Sigmoid colon (tissue), 7 donors: Measurements from ENCODE around the gene CYP46A1. TPM values are rescaled to one million over a fixed set of nuclear protein-coding genes. Genes with fewer than 3 reads are reported as not detected.
A peak's percentile ranks its signal among the peaks of the same experiment; 100 is the strongest.
"Not testable (repeated sequence)": the region's sequence is repeated elsewhere in the genome, so short reads cannot be mapped to it uniquely, and the experiment has no call there.

ENCODE experiments used
- DNase-seq: peaks from one replicate; pipeline ENCODE4 v3.0.0-alpha.2; 2019
- H3K27ac ChIP-seq, 4 donors: fragments of 200-600 bp; sonication (generic); one replicate each; pipeline ENCODE4 v1.5.1; 2016 to 2019; ENCODE audit warnings: mild to moderate bottlenecking in 1 of 4
- H3K27me3 ChIP-seq, 3 donors: fragments of 200-600 bp; sonication (generic); one replicate each; pipeline ENCODE4 v1.5.1; 2019; ENCODE audit warnings: mild to moderate bottlenecking in 1 of 3
- H3K36me3 ChIP-seq, 4 donors: fragments of 200-600 bp; sonication (generic); one replicate each; pipeline ENCODE4 v1.5.1; 2016 to 2019
- H3K4me1 ChIP-seq, 4 donors: fragments of 200-600 bp; sonication (generic); one replicate each; pipeline ENCODE4 v1.5.1; 2017 to 2019
- H3K4me3 ChIP-seq, 4 donors: fragments of 200-600 bp; sonication (generic); one replicate each; pipeline ENCODE4 v1.5.1; 2017 to 2019; ENCODE audit warnings: mild to moderate bottlenecking in 2 of 4, moderate library complexity in 1 of 4
- H3K9me3 ChIP-seq, 4 donors: fragments of 200-600 bp in 3 of 4; sonication (generic) in 3 of 4; one replicate each; pipeline versions ENCODE4 v1.5.1 to v1.6.1; 2013 to 2019
- EP300 ChIP-seq, 4 donors: sonication (generic); formaldehyde crosslinking; IDR thresholded peaks; one replicate each; pipeline ENCODE4 v1.6.1; 2017; ENCODE audit warnings: antibody characterized with exemption in 4 of 4
- POLR2A ChIP-seq, 2 donors: fragments of 450-650 bp; IDR thresholded peaks; one replicate each; pipeline ENCODE4 v1.6.1; 2016; ENCODE audit warnings: antibody characterized with exemption in 2 of 2, mild to moderate bottlenecking in 2 of 2, moderate library complexity in 2 of 2
- POLR2AphosphoS5 ChIP-seq, 4 donors: sonication (generic); formaldehyde crosslinking; IDR thresholded peaks; one replicate each; pipeline ENCODE4 v1.6.1; 2017; ENCODE audit warnings: antibody characterized with exemption in 4 of 4
- WGBS, 2 donors: extraction: QIAGEN DNeasy Blood & Tissue Kit; methylation state at CpG; one replicate each; pipeline ENCODE4 v1.1.7; 2013; 5-methylcytosine and 5-hydroxymethylcytosine counted together
- intact Hi-C: fragments of 100-400 bp; cut with DNase I; formaldehyde crosslinking; loops from one replicate; pipeline ENCODE4 v1.15.1; 2023
- polyA plus RNA-seq, 3 donors: library from polyadenylated mRNA; stranded (reverse); fragments of 200-250 nt; gene quantifications; one replicate each; pipeline ENCODE4 v1.2.3, GENCODE V29; 2013
- total RNA-seq, 4 donors: library from RNA; depleted of rRNA; stranded (reverse); fragments of >200 nt; gene quantifications; one replicate each; pipeline ENCODE4 v1.1.0, GENCODE V29; 2016
- TF ChIP-seq, protein P1 (sequence below), 4 experiments: fragments of 450-650 bp in 3 of 4; fragments of 200-600 bp in 1 of 4; IDR thresholded peaks; one replicate each; pipeline ENCODE4 v1.5.1; 2016 to 2019; ENCODE audit warnings: antibody characterized with exemption in 4 of 4, mild to moderate bottlenecking in 3 of 4, moderate library complexity in 2 of 4
- donor health status: healthy with polysubstance abuse.
- donor health status: Bipolar disorder and iron deficiency.
- donor health status: healthy.

Gene CYP46A1
- total and polyA plus RNA-seq, 7 donors = under 0.01 to 2.0 (median 0.84) TPM; not detected in 1

DNA sequence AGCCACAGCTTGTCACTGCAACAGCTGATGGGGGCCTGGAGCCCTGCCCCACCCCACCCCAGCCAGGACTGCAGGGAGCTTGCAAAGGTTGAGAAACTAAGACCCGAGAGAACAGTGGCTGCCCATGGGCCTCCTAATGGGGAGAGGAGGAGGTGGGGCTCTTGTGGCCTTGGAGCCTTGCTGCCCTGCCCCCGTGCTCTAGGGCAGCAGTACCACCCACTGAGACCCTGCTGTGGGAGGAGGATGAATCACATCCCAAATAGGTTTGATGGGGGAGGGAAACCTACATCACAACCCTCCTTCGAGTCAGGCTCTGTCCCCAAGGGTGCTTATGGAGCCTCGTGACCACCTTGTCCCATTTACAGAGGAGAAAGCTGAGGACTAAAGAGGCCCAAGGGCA lies 23.3 kb upstream of the CYP46A1 start:
- H3K4me1 ChIP-seq = peaks cover 0 to 20% (median 8%) of the 10 kb centered on the region in 4 donors
- no peak overlapping the region for H3K27ac ChIP-seq
- WGBS, 2 donors = 48 to 63% methylated on average over 4 of the region's 4 CpGs
- H3K4me3 ChIP-seq = no peak overlapping the region
- peaks cover 0 to 13% (median 0%) of the 10 kb centered on the region in 4 donors for H3K36me3 ChIP-seq
- H3K9me3 ChIP-seq = no peaks in the 10 kb centered on the region
- intact Hi-C loops = no loop called here
- DNase-seq = no peak
- TF ChIP-seq EP300 (IDR thresholded peaks at IDR 0.05) = no peak
- TF ChIP-seq, protein P1, sequence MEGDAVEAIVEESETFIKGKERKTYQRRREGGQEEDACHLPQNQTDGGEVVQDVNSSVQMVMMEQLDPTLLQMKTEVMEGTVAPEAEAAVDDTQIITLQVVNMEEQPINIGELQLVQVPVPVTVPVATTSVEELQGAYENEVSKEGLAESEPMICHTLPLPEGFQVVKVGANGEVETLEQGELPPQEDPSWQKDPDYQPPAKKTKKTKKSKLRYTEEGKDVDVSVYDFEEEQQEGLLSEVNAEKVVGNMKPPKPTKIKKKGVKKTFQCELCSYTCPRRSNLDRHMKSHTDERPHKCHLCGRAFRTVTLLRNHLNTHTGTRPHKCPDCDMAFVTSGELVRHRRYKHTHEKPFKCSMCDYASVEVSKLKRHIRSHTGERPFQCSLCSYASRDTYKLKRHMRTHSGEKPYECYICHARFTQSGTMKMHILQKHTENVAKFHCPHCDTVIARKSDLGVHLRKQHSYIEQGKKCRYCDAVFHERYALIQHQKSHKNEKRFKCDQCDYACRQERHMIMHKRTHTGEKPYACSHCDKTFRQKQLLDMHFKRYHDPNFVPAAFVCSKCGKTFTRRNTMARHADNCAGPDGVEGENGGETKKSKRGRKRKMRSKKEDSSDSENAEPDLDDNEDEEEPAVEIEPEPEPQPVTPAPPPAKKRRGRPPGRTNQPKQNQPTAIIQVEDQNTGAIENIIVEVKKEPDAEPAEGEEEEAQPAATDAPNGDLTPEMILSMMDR (IDR thresholded peaks at IDR 0.05) = no peak
- TF ChIP-seq POLR2A (IDR thresholded peaks at IDR 0.05) = no peak
- no peak for TF ChIP-seq POLR2AphosphoS5 (IDR thresholded peaks at IDR 0.05)
- H3K27me3 ChIP-seq = peaks cover 0 to 7% (median 4%) of the 10 kb centered on the region in 3 donors

DNA sequence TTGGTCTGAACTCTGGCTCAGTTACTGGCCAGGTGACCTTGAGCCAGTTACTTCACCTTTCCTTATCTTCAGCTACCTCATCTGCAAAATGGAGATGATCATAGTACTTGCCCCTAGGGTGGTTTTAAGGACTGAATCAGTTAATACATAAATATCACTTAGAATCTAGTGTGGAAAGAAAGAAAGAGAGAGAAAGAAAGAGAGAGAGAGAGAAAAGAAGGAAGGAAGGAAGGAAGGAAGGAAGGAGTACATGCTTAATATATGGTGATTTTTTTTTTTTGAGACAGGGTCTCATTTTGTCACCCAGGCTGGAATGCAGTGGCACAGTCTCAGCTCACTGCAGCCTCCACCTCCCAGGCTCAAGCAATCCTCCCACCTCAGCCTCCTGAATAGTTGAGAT lies 22.9 kb upstream of the CYP46A1 start:
- Histone ChIP-seq H3K4me1 (peaks cover 0 to 20% (median 8%) of the 10 kb centered on the region in 4 donors), H3K36me3 (peaks cover 0 to 13% (median 0%) of the 10 kb centered on the region in 4 donors)
- H3K4me3 ChIP-seq, H3K27me3 ChIP-seq, intact Hi-C loops, H3K9me3 ChIP-seq, DNase-seq, H3K27ac ChIP-seq: not testable (repeated sequence)

DNA sequence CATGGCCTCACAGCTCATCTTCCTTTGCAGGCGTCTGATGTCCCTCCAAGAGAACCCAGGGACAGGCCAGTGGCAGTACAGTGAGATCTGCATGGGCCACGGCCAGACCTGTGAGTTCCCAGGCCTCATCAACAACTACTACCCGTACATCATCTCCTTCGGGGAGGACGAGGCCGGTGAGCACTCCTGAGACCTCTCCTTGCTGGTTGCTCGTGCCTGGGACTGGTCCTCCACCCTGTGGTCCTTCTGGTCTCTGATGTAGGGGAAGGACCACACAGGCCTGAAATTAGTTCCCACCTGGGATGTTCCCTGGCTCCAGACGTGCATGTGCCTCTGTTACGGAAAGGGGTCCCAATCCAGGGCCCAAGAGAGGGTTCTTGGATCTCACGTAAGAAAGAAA lies 21.3 kb upstream of the CYP46A1 start:
- Histone ChIP-seq H3K4me3 (no peak overlapping the region), H3K36me3 (peaks cover 0 to 13% (median under 1%) of the 10 kb centered on the region in 4 donors), H3K9me3 (no peaks in the 10 kb centered on the region), H3K27ac (no peak overlapping the region), H3K27me3 (peaks cover 0 to 7% (median 4%) of the 10 kb centered on the region in 3 donors), H3K4me1 (peaks cover 0 to 20% (median 8%) of the 10 kb centered on the region in 4 donors)
- TF ChIP-seq POLR2A (IDR thresholded peaks at IDR 0.05) = no peak
- WGBS, 2 donors = 86 to 92% methylated on average over 10 of the region's 10 CpGs
- DNase-seq = no peak
- intact Hi-C loops = no loop called here

DNA sequence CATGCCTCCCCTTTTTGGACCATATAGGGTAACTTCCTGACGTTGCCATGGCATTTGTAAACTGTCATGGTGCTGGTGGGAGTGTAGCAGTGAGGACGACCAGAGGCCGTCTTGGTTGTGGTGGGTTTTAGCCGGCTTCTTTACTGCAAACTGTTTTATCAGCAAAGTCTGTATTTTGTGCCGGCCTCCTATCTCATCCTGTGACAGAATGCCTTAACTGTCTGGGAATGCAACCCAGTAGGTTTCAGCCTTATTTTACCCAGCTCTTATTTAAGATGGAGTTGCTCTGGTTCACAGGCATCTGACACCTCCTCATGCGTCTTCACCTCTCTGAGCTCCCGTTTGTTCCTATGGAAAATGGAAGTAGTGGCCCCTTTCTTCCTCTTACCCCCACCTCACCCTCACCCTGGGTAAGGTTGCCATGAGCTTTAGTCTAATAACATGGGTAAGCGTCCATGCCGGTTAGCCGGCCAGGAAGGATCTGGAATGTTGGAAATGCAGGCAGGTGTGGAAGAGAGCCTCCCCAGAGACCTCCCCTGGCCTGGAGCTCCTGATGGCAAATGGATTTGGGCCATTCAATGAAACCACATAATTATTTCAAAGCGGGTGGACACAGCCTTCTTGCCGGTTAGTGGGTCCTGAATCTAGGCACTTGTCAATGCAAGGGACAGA lies 20.6 kb upstream of the CYP46A1 start:
- no peak for DNase-seq
- Histone ChIP-seq H3K4me1 (peaks cover 0 to 20% (median 8%) of the 10 kb centered on the region in 4 donors), H3K27ac (no peak overlapping the region), H3K4me3 (no peak overlapping the region), H3K27me3 (peaks cover 0 to 7% (median 4%) of the 10 kb centered on the region in 3 donors), H3K36me3 (peaks cover 0 to 18% (median 1%) of the 10 kb centered on the region in 4 donors), H3K9me3 (no peaks in the 10 kb centered on the region)
- 80 to 81% methylated on average over 12 of the region's 12 CpGs for WGBS, 2 donors
- intact Hi-C loops = no loop called here
- no peak for TF ChIP-seq EP300 (IDR thresholded peaks at IDR 0.05)

DNA sequence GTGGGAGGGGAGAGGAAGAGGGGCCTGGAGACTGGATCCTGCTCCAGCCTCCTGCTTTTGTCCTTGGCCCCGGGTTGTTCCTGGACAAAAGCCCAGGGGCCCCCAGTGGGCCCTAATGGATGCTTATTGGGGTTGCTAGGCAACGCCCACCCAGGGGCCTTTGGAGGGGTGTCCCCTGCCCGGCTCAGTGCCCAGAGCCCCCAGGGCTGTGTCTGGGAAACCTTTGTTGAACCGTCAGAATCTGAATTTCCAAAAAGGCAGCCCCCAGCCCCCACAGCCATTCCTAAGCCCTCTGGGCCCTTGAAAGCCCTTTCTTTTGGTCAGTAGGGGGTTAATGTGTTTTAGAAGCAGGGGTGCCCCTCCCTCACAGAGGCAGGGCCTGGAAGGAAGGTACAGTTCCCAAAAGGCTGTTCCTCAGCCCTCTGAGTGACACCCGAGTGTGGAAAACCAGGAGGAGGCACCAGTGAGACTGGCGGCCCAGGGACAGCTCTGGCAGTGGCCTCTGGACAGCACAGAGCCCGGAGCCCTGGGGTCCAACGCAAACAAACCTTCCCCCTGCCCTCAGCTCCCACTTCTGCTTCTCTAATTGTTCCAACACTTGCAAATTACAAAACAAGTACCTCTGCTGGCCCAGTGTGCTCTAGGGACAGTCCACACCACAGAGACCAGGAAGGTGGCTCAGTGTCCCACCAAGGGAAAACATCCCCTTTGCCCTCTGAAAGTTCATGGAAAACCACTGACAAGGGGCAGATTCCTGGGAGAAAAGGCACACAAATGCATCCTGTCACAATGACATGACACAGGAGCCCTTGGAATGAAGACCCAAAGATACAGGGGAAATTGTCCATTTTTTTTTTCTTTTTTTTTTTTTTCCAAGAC lies 19.8 kb upstream of the CYP46A1 start:
- peaks cover 0 to 24% (median 1%) of the 10 kb centered on the region in 4 donors for H3K36me3 ChIP-seq
- WGBS, 2 donors = 46 to 48% methylated on average over 8 of the region's 8 CpGs
- intact Hi-C loops = no loop called here
- H3K9me3 ChIP-seq = no peaks in the 10 kb centered on the region
- TF ChIP-seq POLR2AphosphoS5 (IDR thresholded peaks at IDR 0.05) = no peak
- TF ChIP-seq POLR2A (IDR thresholded peaks at IDR 0.05) = no peak
- TF ChIP-seq EP300 (IDR thresholded peaks at IDR 0.05) = no peak
- TF ChIP-seq, protein P1 (IDR thresholded peaks at IDR 0.05) = no peak
- H3K4me3 ChIP-seq = no peak overlapping the region
- no peak for DNase-seq
- H3K27me3 ChIP-seq = peaks cover 0 to 4% (median 3%) of the 10 kb centered on the region in 3 donors
- peak overlapping the region in 1 of 4 donors; percentile 22 for H3K27ac ChIP-seq
- H3K4me1 ChIP-seq = peaks cover 0 to 19% (median 8%) of the 10 kb centered on the region in 4 donors

DNA sequence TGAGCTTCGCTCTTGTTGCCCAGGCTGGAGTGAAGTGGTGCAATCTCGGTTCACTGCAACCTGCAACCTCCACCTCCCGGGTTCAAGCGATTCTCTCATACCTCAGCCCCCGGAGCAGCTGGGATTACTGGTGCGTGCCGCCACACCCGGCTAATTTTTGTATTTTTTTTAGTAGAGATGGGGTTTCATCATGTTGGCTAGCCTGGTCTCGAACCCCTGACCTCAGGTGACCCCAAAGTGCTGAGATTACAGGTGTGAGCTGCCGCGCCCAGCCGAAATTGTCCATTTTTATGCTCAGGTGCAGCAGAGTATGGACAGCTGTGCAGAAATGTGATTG lies 19.2 kb upstream of the CYP46A1 start:
- Histone ChIP-seq H3K4me1 (peaks cover 0 to 13% (median 6%) of the 10 kb centered on the region in 4 donors), H3K9me3 (no peaks in the 10 kb centered on the region), H3K27me3 (peaks cover 0 to 2% (median 0%) of the 10 kb centered on the region in 3 donors), H3K27ac (no peak overlapping the region), H3K4me3 (no peak overlapping the region), H3K36me3 (peaks cover 0 to 27% (median 1%) of the 10 kb centered on the region in 4 donors)
- 65 to 76% methylated on average over 12 of the region's 12 CpGs for WGBS, 2 donors
- no peak for DNase-seq
- intact Hi-C loops = no loop called here
- TF ChIP-seq, protein P1 (IDR thresholded peaks at IDR 0.05) = no peak
- TF ChIP-seq POLR2A (IDR thresholded peaks at IDR 0.05) (no peak), POLR2AphosphoS5 (IDR thresholded peaks at IDR 0.05) (no peak), EP300 (IDR thresholded peaks at IDR 0.05) (no peak)
